Measurements from ENCODE around the gene VAV3.
"Not testable (repeated sequence)": the region's sequence is repeated elsewhere in the genome, so short reads cannot be mapped to it uniquely, and the experiment has no call there.

The VAV3 gene

GRCh38 chr1:107965110-107965991 lies at the start of gene VAV3:
Gene VAV3, minus strand, starts transcription at chr1:107965180. Its CDS starts 311 bp downstream, at chr1:107964869.
- DNase-seq = peak; percentile 84

GRCh38 chr1:108012553-108012952 lies 47.6 kb upstream of the VAV3 start:
- DNase-seq = no peak

GRCh38 chr1:108011295-108011694 lies 46.3 kb upstream of the VAV3 start:
- no peak for DNase-seq

- DNase-seq = no peak
These were observed 45.6 kb upstream of the VAV3 start for GRCh38 chr1:108010581-108010980.

- no peak for DNase-seq
These were observed 44.7 kb upstream of the VAV3 start for GRCh38 chr1:108009603-108010195.

GRCh38 chr1:108007531-108007930 lies 42.6 kb upstream of the VAV3 start:
- DNase-seq = no peak

GRCh38 chr1:108007070-108007469 lies 42.1 kb upstream of the VAV3 start:
- no peak for DNase-seq

- DNase-seq = not testable (repeated sequence)
These were observed 39.9 kb upstream of the VAV3 start for GRCh38 chr1:108004919-108005318.

GRCh38 chr1:108000620-108001111 lies 35.7 kb upstream of the VAV3 start:
- no peak for DNase-seq

- no peak for DNase-seq
These were observed 35.2 kb upstream of the VAV3 start for GRCh38 chr1:108000184-108000583.

GRCh38 chr1:107997866-107998265 lies 32.9 kb upstream of the VAV3 start:
- peak; percentile 23 for DNase-seq

- no peak for DNase-seq
These were observed 28.9 kb upstream of the VAV3 start for GRCh38 chr1:107993920-107994319.

- no peak for DNase-seq
These were observed 27.4 kb upstream of the VAV3 start for GRCh38 chr1:107992347-107992746.

- peak; percentile 44 for DNase-seq
These were observed 26.5 kb upstream of the VAV3 start for GRCh38 chr1:107991371-107992066.

GRCh38 chr1:107990606-107991005 lies 25.6 kb upstream of the VAV3 start:
- DNase-seq = no peak

GRCh38 chr1:107981277-107981676 lies 16.3 kb upstream of the VAV3 start:
- no peak for DNase-seq

- DNase-seq = no peak
These were observed 14.9 kb upstream of the VAV3 start for GRCh38 chr1:107979926-107980325.

GRCh38 chr1:107979088-107979487 lies 14.1 kb upstream of the VAV3 start:
- DNase-seq = no peak

- no peak for DNase-seq
These were observed 11.9 kb upstream of the VAV3 start for GRCh38 chr1:107976836-107977235.

GRCh38 chr1:107976431-107976830 lies 11.5 kb upstream of the VAV3 start:
- no peak for DNase-seq

- DNase-seq = no peak
These were observed 10.9 kb upstream of the VAV3 start for GRCh38 chr1:107975851-107976250.

GRCh38 chr1:107974090-107974489 lies 9.1 kb upstream of the VAV3 start:
- no peak for DNase-seq

- no peak for DNase-seq
These were observed 7.6 kb upstream of the VAV3 start for GRCh38 chr1:107972391-107973180.

Data from inflammatory macrophage treated with lipopolysaccharide for 4 hours (primary cell).